Smooth muscle cell (in vitro differentiated cells): ENCODE data around the gene TSPAN17. TPM values are rescaled to one million over a fixed set of nuclear protein-coding genes. Genes with fewer than 3 reads are reported as not detected.

ENCODE experiments used
- DNase-seq: peaks from one replicate; lab custom pipeline; 2025; ENCODE audit not compliant: unreplicated experiment; lab: John Stamatoyannopoulos, UW
- H2AFZ ChIP-seq: fragments of 200-600 bp; sonication (generic); 2 replicates; pipeline ENCODE4 v1.6.0; 2016; ENCODE audit warnings: antibody characterized with exemption, low read depth, mild to moderate bottlenecking
- H3F3A ChIP-seq: fragments of 200-600 bp; sonication (generic); 2 replicates; pipeline ENCODE4 v1.6.0; 2017; ENCODE audit warnings: antibody characterized with exemption, low read depth
- H3K27ac ChIP-seq: fragments of 200-600 bp; sonication (generic); 2 replicates; pipeline ENCODE4 v1.5.1; 2016; ENCODE audit warnings: low read depth, mild to moderate bottlenecking
- H3K27me3 ChIP-seq: fragments of 200-600 bp; sonication (generic); 2 replicates; pipeline ENCODE4 v1.6.1; 2016; ENCODE audit warnings: low read depth, mild to moderate bottlenecking
- H3K36me3 ChIP-seq: fragments of 200-600 bp; sonication (generic); 2 replicates; pipeline ENCODE4 v1.5.1; 2016; ENCODE audit warnings: low read depth
- H3K4me1 ChIP-seq: fragments of 200-600 bp; sonication (generic); 2 replicates; pipeline ENCODE4 v1.5.1; 2016; ENCODE audit warnings: low read depth
- H3K4me2 ChIP-seq: fragments of 200-600 bp; sonication (generic); 2 replicates; pipeline ENCODE4 v1.6.0; 2016; ENCODE audit warnings: mild to moderate bottlenecking
- H3K4me3 ChIP-seq: fragments of 200-600 bp; sonication (generic); 2 replicates; pipeline ENCODE4 v1.5.1; 2016; ENCODE audit warnings: mild to moderate bottlenecking
- H3K79me2 ChIP-seq: fragments of 200-600 bp; sonication (generic); 2 replicates; pipeline ENCODE4 v1.6.0; 2016; ENCODE audit warnings: low read depth, mild to moderate bottlenecking
- H3K9ac ChIP-seq: fragments of 200-600 bp; sonication (generic); 2 replicates; pipeline ENCODE4 v1.6.0; 2016; ENCODE audit warnings: low read depth
- H3K9me3 ChIP-seq: fragments of 200-600 bp; sonication (generic); replicated peaks from 2 replicates; pipeline ENCODE4 v1.5.1; 2016; ENCODE audit warnings: low read depth
- H4K20me1 ChIP-seq: fragments of 200-600 bp; sonication (generic); 2 replicates; pipeline ENCODE4 v1.6.0; 2016; ENCODE audit warnings: low read depth
- CTCF ChIP-seq: fragments of 200-600 bp; sonication (generic); IDR thresholded peaks from 2 replicates; pipeline ENCODE4 v1.5.1; 2017; ENCODE audit warnings: borderline replicate concordance, mild to moderate bottlenecking, antibody characterized with exemption; ENCODE audit not compliant: insufficient read depth, poor library complexity, severe bottlenecking
- WGBS: methylation state at CpG from one replicate; pipeline ENCODE4 v1.1.7; 2016; ENCODE audit warnings: low lambda C conversion rate; 5-methylcytosine and 5-hydroxymethylcytosine counted together
- polyA plus RNA-seq: library from polyadenylated mRNA; unstranded; fragments of >200 nt; fragmentation: Nextera tagmentation; extraction: Ambion mirVana; gene quantifications from 2 replicates; pipeline ENCODE4 v1.2.1, GENCODE V29; 2016
- total RNA-seq: library from RNA; depleted of rRNA; stranded (reverse); fragments of >200 nt; gene quantifications from 2 replicates; pipeline ENCODE4 v1.2.3, GENCODE V29; 2014

Gene TSPAN17
- total and polyA plus RNA-seq, 2 experiments from 2014 or later, result 29.7 to 31.0 TPM

GRCh38 chr5:176694146-176694545, 46.9 kb downstream of the TSPAN17 start:
- H3K4me2 ChIP-seq, result no peak overlapping the region
- no peak overlapping the region for H3K4me3 ChIP-seq
- 91% methylated on average over 10 of the region's 10 CpGs for WGBS
- H3K4me1 ChIP-seq, result peaks cover 9% of the 10 kb centered on the region
- TF ChIP-seq CTCF, result no peak
- no peak for DNase-seq
- no peak overlapping the region for H3K9ac ChIP-seq
- no peaks in the 10 kb centered on the region for H3F3A ChIP-seq
- H3K36me3 ChIP-seq, result no peaks in the 10 kb centered on the region
- H3K79me2 ChIP-seq, result no peaks in the 10 kb centered on the region
- peaks cover 35% of the 10 kb centered on the region for H3K27me3 ChIP-seq
- no peaks in the 10 kb centered on the region for H4K20me1 ChIP-seq
- no peak overlapping the region for H2AFZ ChIP-seq
- H3K9me3 ChIP-seq, result no peaks in the 10 kb centered on the region
- H3K27ac ChIP-seq, result no peak overlapping the region

- no peak for DNase-seq
- peaks cover 35% of the 10 kb centered on the region for H3K27me3 ChIP-seq
These were observed 47.3 kb downstream of the TSPAN17 start for GRCh38 chr5:176694631-176695030.

GRCh38 chr5:176695073-176695472, 47.8 kb downstream of the TSPAN17 start:
- H3K79me2 ChIP-seq, result no peaks in the 10 kb centered on the region
- H3K36me3 ChIP-seq, result no peaks in the 10 kb centered on the region
- no peak overlapping the region for H3K4me3 ChIP-seq
- H3K27ac ChIP-seq, result no peak overlapping the region
- no peak overlapping the region for H3K4me2 ChIP-seq
- H3K27me3 ChIP-seq, result peaks cover 35% of the 10 kb centered on the region
- no peaks in the 10 kb centered on the region for H4K20me1 ChIP-seq
- no peak overlapping the region for H3K9ac ChIP-seq
- H3K4me1 ChIP-seq, result peaks cover 9% of the 10 kb centered on the region
- H3K9me3 ChIP-seq, result no peaks in the 10 kb centered on the region
- no peak for TF ChIP-seq CTCF
- no peak for DNase-seq
- 84% methylated on average over 8 of the region's 8 CpGs for WGBS
- no peak overlapping the region for H2AFZ ChIP-seq
- H3F3A ChIP-seq, result no peaks in the 10 kb centered on the region

More at GRCh38 chr5:176694631-176695030, 47.3 kb downstream of the TSPAN17 start:
- 89% methylated on average over 9 of the region's 9 CpGs for WGBS
- H3K27ac ChIP-seq, result no peak overlapping the region
- no peaks in the 10 kb centered on the region for H3K9me3 ChIP-seq
- no peak overlapping the region for H2AFZ ChIP-seq
- H3K79me2 ChIP-seq, result no peaks in the 10 kb centered on the region
- no peaks in the 10 kb centered on the region for H4K20me1 ChIP-seq
- no peak overlapping the region for H3K4me2 ChIP-seq
- TF ChIP-seq CTCF, result no peak
- no peaks in the 10 kb centered on the region for H3F3A ChIP-seq
- peaks cover 9% of the 10 kb centered on the region for H3K4me1 ChIP-seq
- no peak overlapping the region for H3K4me3 ChIP-seq
- no peaks in the 10 kb centered on the region for H3K36me3 ChIP-seq
- H3K9ac ChIP-seq, result no peak overlapping the region

- Histone ChIP-seq H3K9me3 (no peaks in the 10 kb centered on the region), H3F3A (no peaks in the 10 kb centered on the region), H3K27me3 (peaks cover 40% of the 10 kb centered on the region), H3K36me3 (no peaks in the 10 kb centered on the region), H4K20me1 (no peaks in the 10 kb centered on the region), H3K4me2 (no peak overlapping the region), H3K4me1 (peaks cover 11% of the 10 kb centered on the region), H3K4me3 (no peak overlapping the region), H2AFZ (no peak overlapping the region), H3K27ac (no peak overlapping the region), H3K9ac (no peak overlapping the region), H3K79me2 (no peaks in the 10 kb centered on the region)
- no peak for TF ChIP-seq CTCF
- WGBS, result 67% methylated on average over 10 of the region's 10 CpGs
- DNase-seq, result no peak
These were observed 50.1 kb downstream of the TSPAN17 start for GRCh38 chr5:176697267-176697933.
